Uterus (tissue), 4 donors: ENCODE measurements around the gene SBF1. TPM values are rescaled to one million over a fixed set of nuclear protein-coding genes. Genes with fewer than 3 reads are reported as not detected.
"Not testable (repeated sequence)": the region's sequence is repeated elsewhere in the genome, so short reads cannot be mapped to it uniquely, and the experiment has no call there.

Experiments
- DNase-seq, 2 donors: peaks; one replicate each; pipeline ENCODE4 v3.0.0-alpha.2; 2019 to 2020
- H3K27ac ChIP-seq, 2 donors: fragments of 200-600 bp; sonication (generic); 1 replicate in 1 of 2; 2 replicates in 1 of 2; pipeline ENCODE4 v1.5.1; 2016 to 2018
- H3K27me3 ChIP-seq, 2 donors: fragments of 200-600 bp; sonication (generic); one replicate each; pipeline ENCODE4 v1.5.1; 2018 to 2019; ENCODE audit warnings: control low read depth in 1 of 2
- H3K36me3 ChIP-seq, 2 donors: fragments of 200-600 bp; sonication (generic); one replicate each; pipeline ENCODE4 v1.5.1; 2019; ENCODE audit warnings: control low read depth in 1 of 2
- H3K4me1 ChIP-seq, 2 donors: fragments of 200-600 bp; sonication (generic); one replicate each; pipeline ENCODE4 v1.5.1; 2018 to 2019; ENCODE audit warnings: control low read depth in 1 of 2
- H3K4me3 ChIP-seq, 2 donors: fragments of 200-600 bp; sonication (generic); 1 replicate in 1 of 2; 2 replicates in 1 of 2; pipeline ENCODE4 v1.5.1; 2018 to 2019; ENCODE audit warnings: mild to moderate bottlenecking in 1 of 2
- H3K9me3 ChIP-seq, 2 donors: fragments of 200-600 bp; sonication (generic); one replicate each; pipeline ENCODE4 v1.5.1; 2019; ENCODE audit warnings: control low read depth in 1 of 2
- POLR2A ChIP-seq, 2 donors: fragments of 450-650 bp; IDR thresholded peaks; one replicate each; pipeline ENCODE4 v1.6.1; 2016; ENCODE audit warnings: antibody characterized with exemption in 2 of 2, mild to moderate bottlenecking in 1 of 2, moderate library complexity in 1 of 2
- intact Hi-C: fragments of 100-400 bp; cut with DNase I; formaldehyde crosslinking; loops from one replicate; pipeline ENCODE4 v1.15.1; 2023; ENCODE audit warnings: low total_unique reads
- total RNA-seq, 4 donors: library from RNA; depleted of rRNA in 3 of 4; stranded (reverse); fragments of >200 nt in 3 of 4; gene quantifications; one replicate each; pipeline versions ENCODE4 v1.1.0 to v1.2.4, GENCODE V29; 2014 to 2023
- TF ChIP-seq, protein P1 (sequence below), 4 experiments: fragments of 200-600 bp in 2 of 4; fragments of 450-650 bp in 2 of 4; sonication (generic) in 2 of 4; IDR thresholded peaks; one replicate each; pipeline ENCODE4 v1.5.1; 2016 to 2019; ENCODE audit warnings: antibody characterized with exemption in 4 of 4, mild to moderate bottlenecking in 2 of 4, moderate library complexity in 1 of 4
- donor health status: DM: yes; HTN: yes; CAD: no.

SBF1 gene
- total RNA-seq, 4 donors from 2014 or later: 35.0 to 84.0 (median 60.9) TPM

- Histone ChIP-seq H3K27ac (no peak overlapping the region), H3K27me3 (no peaks in the 10 kb centered on the region), H3K4me3 (no peak overlapping the region), H3K36me3 (no peaks in the 10 kb centered on the region), H3K9me3 (no peaks in the 10 kb centered on the region), H3K4me1 (no peaks in the 10 kb centered on the region)
- DNase-seq: no peak
- intact Hi-C loops: no loop called here
- no peak for TF ChIP-seq POLR2A (IDR thresholded peaks at IDR 0.05)
- TF ChIP-seq, protein P1, sequence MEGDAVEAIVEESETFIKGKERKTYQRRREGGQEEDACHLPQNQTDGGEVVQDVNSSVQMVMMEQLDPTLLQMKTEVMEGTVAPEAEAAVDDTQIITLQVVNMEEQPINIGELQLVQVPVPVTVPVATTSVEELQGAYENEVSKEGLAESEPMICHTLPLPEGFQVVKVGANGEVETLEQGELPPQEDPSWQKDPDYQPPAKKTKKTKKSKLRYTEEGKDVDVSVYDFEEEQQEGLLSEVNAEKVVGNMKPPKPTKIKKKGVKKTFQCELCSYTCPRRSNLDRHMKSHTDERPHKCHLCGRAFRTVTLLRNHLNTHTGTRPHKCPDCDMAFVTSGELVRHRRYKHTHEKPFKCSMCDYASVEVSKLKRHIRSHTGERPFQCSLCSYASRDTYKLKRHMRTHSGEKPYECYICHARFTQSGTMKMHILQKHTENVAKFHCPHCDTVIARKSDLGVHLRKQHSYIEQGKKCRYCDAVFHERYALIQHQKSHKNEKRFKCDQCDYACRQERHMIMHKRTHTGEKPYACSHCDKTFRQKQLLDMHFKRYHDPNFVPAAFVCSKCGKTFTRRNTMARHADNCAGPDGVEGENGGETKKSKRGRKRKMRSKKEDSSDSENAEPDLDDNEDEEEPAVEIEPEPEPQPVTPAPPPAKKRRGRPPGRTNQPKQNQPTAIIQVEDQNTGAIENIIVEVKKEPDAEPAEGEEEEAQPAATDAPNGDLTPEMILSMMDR (IDR thresholded peaks at IDR 0.05): no peak
Observed at GRCh38 chr22:50522806-50523438, 48.1 kb upstream of the SBF1 start.

GRCh38 chr22:50522208-50522805 lies 47.5 kb upstream of the SBF1 start:
- H3K4me3 ChIP-seq: no peak overlapping the region
- no peaks in the 10 kb centered on the region for H3K36me3 ChIP-seq
- no peak for TF ChIP-seq POLR2A (IDR thresholded peaks at IDR 0.05)
- TF ChIP-seq, protein P1 (IDR thresholded peaks at IDR 0.05): no peak

DNA sequence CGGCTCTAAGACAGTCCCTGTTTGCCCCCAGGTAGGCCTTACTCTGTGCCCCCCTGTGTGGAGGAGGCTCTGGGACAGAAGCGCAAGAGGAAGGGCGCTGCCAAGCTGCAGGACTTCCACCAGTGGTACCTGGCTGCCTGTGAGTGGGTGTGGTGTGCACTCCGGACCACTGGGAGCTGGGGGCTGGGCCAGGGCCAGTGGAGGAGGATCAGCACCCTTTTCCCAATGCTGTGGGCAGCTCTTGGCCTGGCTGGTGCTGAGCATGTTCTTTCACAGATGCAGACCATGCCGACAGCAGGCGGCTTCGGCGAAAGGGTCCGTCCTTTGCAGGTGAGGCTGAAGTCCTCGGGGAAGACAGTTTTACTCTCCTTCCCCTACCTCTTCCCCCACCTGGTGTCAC lies 46.9 kb upstream of the SBF1 start:
- DNase-seq: no peak
- TF ChIP-seq, protein P1 (IDR thresholded peaks at IDR 0.05): no peak
- no peak for TF ChIP-seq POLR2A (IDR thresholded peaks at IDR 0.05)
- H3K27me3 ChIP-seq: no peaks in the 10 kb centered on the region
- intact Hi-C loops: no loop called here
- no peaks in the 10 kb centered on the region for H3K4me1 ChIP-seq
- H3K9me3 ChIP-seq: no peaks in the 10 kb centered on the region
- H3K27ac ChIP-seq: no peak overlapping the region
- H3K36me3 ChIP-seq: no peaks in the 10 kb centered on the region
- H3K4me3 ChIP-seq: no peak overlapping the region

More at GRCh38 chr22:50522208-50522805, 47.5 kb upstream of the SBF1 start:
- Histone ChIP-seq H3K27me3 (no peaks in the 10 kb centered on the region), H3K4me1 (no peaks in the 10 kb centered on the region), H3K27ac (no peak overlapping the region), H3K9me3 (no peaks in the 10 kb centered on the region)
- DNase-seq: no peak
- intact Hi-C loops: no loop called here

DNA sequence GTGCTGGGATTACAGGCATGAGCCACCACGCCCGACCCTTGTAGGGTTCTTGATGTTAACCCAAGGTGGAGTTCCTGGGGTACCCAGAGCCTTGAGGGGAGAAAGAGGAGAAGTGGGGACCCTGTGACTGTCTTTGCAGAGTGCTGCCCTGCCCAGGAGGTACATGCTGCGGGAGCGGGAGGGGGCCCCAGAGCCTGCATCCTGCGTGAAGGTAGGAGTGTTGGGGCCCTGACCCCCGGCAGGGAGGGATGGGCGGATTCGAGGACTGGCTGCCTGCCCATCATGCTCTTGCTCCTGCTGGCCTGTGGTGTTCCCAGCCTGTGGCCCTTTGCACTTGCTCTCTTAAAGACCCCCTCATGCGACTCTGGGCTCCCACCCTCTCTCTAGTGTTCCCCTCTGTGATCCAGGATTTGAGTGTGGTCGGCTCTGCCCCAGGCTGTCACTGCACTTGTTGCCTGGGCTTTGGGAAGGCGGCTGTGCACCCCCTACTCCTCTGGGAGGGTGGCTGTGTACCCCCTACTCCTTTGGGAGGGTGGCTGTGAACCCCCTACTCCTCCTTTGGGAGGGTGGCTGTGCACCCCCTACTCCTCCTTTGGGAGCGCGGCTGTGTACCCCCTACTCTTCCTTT lies 46.1 kb upstream of the SBF1 start:
- Histone ChIP-seq H3K4me3 (no peak overlapping the region), H3K27me3 (no peaks in the 10 kb centered on the region), H3K36me3 (no peaks in the 10 kb centered on the region), H3K27ac (no peak overlapping the region), H3K9me3 (no peaks in the 10 kb centered on the region), H3K4me1 (no peaks in the 10 kb centered on the region)
- no peak for DNase-seq
- no peak for TF ChIP-seq POLR2A (IDR thresholded peaks at IDR 0.05)
- TF ChIP-seq, protein P1 (IDR thresholded peaks at IDR 0.05): no peak
- intact Hi-C loops: no loop called here

GRCh38 chr22:50520184-50520583 lies 45.3 kb upstream of the SBF1 start:
- H3K36me3 ChIP-seq, H3K4me1 ChIP-seq, H3K27ac ChIP-seq, H3K9me3 ChIP-seq, DNase-seq, H3K27me3 ChIP-seq, H3K4me3 ChIP-seq, intact Hi-C loops: not testable (repeated sequence)
